ENCODE measurements around the gene BTBD1. TPM values are rescaled to one million over a fixed set of nuclear protein-coding genes. Genes with fewer than 3 reads are reported as not detected.
"Not testable (repeated sequence)": the region's sequence is repeated elsewhere in the genome, so short reads cannot be mapped to it uniquely, and the experiment has no call there.

BTBD1 gene
- total RNA-seq, 1 donor from 2014 or later, result 150 TPM

- DNase-seq, result no peak
Observed at GRCh38 chr15:83092309-83092976, 25.4 kb upstream of the BTBD1 start.

- DNase-seq, result not testable (repeated sequence)
Observed at GRCh38 chr15:83091965-83092308, 24.9 kb upstream of the BTBD1 start.

- DNase-seq, result no peak
Observed at GRCh38 chr15:83090465-83090864, 23.4 kb upstream of the BTBD1 start.

GRCh38 chr15:83088876-83089275 lies 21.8 kb upstream of the BTBD1 start:
- no peak for DNase-seq

GRCh38 chr15:83087576-83087975 lies 20.5 kb upstream of the BTBD1 start:
- no peak for DNase-seq

- not testable (repeated sequence) for DNase-seq
Observed at GRCh38 chr15:83085864-83086552, 19.0 kb upstream of the BTBD1 start.

- not testable (repeated sequence) for DNase-seq
Observed at GRCh38 chr15:83085461-83085860, 18.4 kb upstream of the BTBD1 start.

- no peak for DNase-seq
Observed at GRCh38 chr15:83082730-83083386, 15.8 kb upstream of the BTBD1 start.

- no peak for DNase-seq
Observed at GRCh38 chr15:83081256-83082014, 14.4 kb upstream of the BTBD1 start.

GRCh38 chr15:83078712-83079111 lies 11.7 kb upstream of the BTBD1 start:
- no peak for DNase-seq

GRCh38 chr15:83077491-83078230 lies 10.6 kb upstream of the BTBD1 start:
- DNase-seq, result no peak

- not testable (repeated sequence) for DNase-seq
Observed at GRCh38 chr15:83069211-83069642, 2.2 kb upstream of the BTBD1 start.

GRCh38 chr15:83068054-83068453 lies 1.0 kb upstream of the BTBD1 start:
- DNase-seq, result no peak

GRCh38 chr15:83067638-83067962 lies 548 bp upstream of the BTBD1 start:
- no peak for DNase-seq

GRCh38 chr15:83066034-83066733 lies 868 bp downstream of the BTBD1 start:
- no peak for DNase-seq

GRCh38 chr15:83065431-83065830 lies 1.6 kb downstream of the BTBD1 start:
- DNase-seq, result no peak

GRCh38 chr15:83064859-83065258 lies 2.2 kb downstream of the BTBD1 start:
- DNase-seq, result no peak

GRCh38 chr15:83063551-83063950 lies 3.5 kb downstream of the BTBD1 start:
- DNase-seq, result no peak

GRCh38 chr15:83062768-83063180 lies 4.3 kb downstream of the BTBD1 start:
- DNase-seq, result no peak

GRCh38 chr15:83061680-83062079 lies 5.4 kb downstream of the BTBD1 start:
- DNase-seq, result no peak

- DNase-seq, result no peak
Observed at GRCh38 chr15:83057696-83058376, 9.2 kb downstream of the BTBD1 start.

Data from occipital lobe (tissue), 2 donors.